Esophagus mucosa (tissue), 1 donor: ENCODE data around the gene GIMAP7. TPM values are rescaled to one million over a fixed set of nuclear protein-coding genes. Genes with fewer than 3 reads are reported as not detected.
"Not testable (repeated sequence)": the region's sequence is repeated elsewhere in the genome, so short reads cannot be mapped to it uniquely, and the experiment has no call there.

Experiments used
- ATAC-seq: fragments of 200-7000 bp; cut with Tn5 transposase; one replicate; pipeline ENCODE4 v1.9.1; 2020
- total RNA-seq: library from RNA; stranded (reverse); gene quantifications from one replicate; pipeline ENCODE4 v1.2.4, GENCODE V29; 2023
- donor health status: DM: yes; HTN: yes; CAD: no.

GIMAP7 gene
- 2.7 TPM for total RNA-seq

DNA sequence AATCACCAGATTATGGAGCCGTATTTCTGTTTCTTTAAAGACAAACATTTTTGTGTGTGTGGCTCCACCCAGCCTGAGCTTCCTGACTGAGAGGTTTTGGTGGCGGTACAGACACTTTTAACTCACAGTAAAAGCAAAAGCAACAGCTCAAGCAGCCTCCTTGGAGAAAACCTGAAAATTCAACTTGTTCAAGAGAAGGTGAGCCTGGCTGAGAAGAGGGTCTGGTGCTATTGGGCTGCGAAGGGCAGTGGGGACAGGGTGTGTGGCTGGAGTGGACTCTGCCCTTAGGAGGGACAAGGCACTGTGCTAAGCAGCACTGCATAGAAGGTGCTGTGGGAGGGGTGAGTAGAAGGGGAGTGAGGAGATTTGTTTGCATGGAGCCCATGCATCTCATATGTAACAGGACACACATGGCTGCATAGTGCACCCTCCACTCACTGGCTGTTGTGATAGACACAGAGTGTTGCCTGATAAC, at the start of gene GIMAP7:
Gene GIMAP7, plus strand, starts transcription at position 125 of the 475 bp plus-strand sequence. CDS start 5,103 bp downstream, outside the sequence.
- ATAC-seq, result peak; percentile 38

DNA sequence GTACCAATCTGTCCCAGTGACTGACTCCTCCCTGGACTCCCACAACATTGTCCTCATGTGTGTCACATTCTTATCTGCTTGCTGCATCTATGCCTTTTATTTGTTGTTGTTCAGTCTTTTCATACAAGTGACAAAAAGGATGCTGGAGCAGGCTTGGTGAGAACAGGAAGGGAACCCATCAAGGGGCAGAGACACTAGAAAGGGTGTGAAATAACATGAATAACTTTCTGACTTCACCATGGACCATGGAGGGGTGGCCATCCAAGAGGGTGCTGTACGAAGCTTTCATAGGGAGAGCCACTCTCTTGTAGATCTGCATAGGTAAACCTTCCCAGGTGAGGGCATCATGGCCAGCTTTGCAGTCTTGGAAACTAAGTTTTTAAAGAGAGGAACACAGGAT, 49.7 kb upstream of the GIMAP7 start:
- ATAC-seq, result no peak

DNA sequence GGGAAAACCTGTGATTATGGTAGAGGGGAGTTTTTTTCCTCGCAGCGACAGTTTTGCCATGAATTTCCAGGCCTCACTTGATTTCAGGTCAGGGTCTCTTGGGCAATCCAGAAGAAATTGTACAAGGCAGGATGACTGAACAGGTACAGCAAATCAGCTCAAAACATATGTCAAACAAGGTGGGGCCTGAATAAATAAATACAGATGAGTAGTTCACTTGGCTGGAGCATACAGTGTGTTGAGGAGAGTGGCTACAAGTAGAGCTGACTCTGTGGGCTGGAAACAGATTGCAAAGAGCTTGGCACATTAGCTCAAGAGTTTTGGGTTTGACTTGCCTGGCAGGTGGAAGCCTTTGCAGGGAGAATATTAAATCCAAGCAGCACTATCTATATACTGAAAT, 49.3 kb upstream of the GIMAP7 start:
- peak; percentile 44 for ATAC-seq

DNA sequence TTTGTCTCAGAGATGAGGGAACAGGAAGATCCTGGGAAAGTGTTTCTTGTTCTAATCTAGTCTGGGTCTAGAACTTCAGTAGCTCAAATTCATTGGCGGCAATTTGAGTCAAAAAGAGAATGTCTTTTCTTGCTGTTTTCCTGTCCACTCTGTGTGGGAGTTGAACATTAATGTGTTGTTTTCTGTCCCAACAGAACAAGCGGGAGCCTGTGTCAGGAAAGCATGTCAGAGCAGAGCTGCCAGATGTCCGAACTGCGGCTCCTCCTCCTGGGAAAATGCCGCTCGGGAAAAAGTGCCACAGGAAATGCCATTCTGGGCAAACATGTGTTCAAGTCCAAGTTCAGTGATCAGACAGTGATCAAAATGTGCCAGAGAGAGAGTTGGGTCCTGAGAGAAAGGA, 48.2 kb upstream of the GIMAP7 start:
- no peak for ATAC-seq

DNA sequence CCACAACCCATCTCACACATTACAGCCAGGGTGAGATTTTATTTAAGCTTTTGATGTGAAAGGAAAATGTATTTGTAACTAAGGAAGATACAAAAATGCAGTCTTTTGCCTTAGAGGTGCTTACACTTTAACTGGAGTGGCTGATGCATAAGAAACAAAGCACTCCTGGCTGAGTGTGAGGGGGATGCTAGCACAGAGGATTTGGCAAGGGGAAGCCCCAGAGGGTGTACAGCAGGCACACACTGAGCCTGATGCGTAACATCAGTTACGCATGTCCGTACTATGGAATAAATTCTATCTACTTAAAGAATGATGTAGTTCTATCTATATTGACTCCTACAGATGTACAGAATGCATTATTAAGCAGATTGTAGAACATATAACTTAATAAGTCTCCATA, 46.4 kb upstream of the GIMAP7 start:
- no peak for ATAC-seq

DNA sequence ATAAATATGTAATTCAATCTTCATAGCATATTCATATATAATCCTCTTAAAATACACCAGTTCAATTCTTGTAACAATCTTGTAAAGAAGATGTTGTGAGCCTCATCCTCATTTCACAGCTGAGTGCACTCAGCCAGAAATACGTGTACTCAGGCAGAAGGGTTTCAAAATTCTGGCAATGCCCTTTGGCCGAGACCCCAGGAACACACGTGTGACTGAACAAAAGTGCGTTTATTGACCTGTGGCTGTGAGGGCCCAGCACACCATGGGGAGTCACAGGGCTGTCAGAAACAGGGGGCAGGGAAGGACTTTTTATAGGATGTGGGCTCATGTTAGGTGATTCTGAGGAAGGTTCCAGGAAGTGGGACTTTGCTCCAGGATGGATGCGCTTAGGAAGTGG, 42.8 kb upstream of the GIMAP7 start:
- no peak for ATAC-seq

DNA sequence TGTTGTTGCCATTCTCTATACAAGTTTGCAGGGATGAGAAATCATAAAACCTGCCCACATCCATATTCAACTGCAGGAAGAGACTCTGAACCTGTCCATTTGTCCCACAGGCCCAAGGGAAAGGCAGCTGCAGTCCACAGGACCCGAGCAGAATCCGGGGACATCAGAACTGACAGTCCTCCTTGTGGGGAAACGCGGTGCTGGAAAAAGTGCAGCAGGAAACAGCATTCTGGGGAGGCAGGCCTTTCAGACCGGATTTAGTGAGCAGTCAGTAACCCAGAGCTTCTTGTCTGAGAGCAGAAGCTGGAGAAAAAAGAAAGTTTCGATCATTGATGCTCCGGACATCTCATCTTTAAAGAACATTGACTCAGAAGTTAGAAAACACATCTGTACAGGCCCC, 40.8 kb upstream of the GIMAP7 start:
- ATAC-seq, result no peak

DNA sequence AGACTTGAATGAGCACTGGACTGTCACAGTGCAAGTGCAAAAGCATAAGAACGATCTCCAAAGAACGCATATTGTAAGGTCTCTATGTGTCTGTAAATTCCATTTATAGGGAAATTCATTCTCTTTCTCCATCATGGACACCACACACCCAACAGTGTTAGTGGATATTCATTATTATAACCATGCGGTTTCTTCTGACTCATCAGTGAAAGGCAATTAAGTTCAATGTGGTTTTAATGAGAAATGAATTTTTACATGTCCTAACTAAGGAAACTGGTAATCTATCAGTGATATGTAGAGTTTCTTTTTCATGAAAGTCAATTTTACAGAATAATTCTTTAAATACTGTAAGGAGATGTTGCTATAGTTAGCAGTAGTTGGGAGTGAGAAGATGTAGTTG, 38.4 kb upstream of the GIMAP7 start:
- ATAC-seq, result no peak

DNA sequence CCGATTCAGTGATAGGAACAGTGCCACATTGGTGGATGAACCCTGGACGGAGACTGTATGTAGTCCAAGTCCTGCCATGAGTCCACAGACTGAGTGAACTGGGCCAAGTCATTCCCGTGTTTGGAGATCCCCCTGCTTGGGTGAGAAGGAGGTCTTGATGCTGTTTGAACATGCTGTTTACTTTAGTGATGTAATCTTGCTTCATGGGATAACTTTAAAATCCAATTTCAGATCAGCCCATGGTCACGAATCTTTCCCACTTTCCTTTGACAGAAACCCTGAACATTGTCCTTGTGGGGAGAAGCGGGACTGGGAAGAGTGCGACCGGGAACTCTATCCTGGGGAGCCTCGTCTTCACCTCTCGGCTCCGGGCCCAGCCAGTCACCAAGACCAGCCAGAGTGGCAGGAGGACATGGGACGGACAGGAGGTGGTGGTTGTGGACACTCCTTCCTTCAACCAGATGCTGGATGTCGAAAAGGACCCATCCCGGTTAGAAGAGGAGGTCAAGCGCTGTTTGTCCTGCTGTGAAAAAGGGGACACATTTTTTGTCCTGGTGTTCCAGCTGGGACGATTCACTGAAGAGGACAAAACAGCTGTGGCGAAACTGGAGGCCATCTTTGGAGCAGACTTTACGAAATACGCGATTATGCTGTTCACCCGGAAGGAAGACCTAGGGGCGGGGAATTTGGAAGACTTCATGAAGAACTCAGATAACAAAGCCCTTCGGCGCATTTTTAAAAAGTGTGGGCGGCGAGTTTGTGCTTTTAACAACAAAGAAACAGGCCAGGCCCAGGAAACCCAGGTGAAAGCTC, 37.6 kb upstream of the GIMAP7 start:
- ATAC-seq, result no peak

DNA sequence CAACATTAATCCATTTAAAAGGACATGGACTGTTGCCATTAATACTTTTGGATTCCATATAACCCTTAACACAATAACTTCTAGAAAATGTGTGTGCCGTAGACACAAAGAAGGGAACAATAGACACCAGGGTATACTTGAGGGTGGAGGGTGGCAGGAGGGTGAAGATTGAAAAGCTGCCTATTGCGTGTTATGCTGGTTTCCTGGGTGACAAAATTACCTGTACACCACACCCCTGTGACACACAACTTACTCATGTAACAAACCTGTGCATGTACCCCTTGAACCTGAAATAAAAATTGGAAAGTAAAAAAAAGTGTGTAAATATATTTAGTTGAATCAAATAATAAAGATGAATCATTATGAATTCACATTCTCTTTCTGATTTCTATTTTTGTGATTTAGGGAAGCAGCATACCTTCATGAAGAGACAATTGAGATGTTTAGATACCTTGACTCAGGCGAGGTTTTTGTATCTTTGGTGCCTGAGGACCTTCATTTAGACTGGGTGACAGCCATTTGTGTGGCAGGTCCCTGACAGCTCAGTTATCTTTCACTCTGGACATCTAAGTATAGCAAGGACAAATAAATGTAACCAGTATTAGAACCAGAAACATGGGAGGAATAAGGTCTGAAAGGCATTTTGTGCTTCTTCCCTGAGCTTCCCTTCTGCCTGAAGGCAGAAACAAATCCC, 35.5 kb upstream of the GIMAP7 start:
- peak; percentile 87 for ATAC-seq

DNA sequence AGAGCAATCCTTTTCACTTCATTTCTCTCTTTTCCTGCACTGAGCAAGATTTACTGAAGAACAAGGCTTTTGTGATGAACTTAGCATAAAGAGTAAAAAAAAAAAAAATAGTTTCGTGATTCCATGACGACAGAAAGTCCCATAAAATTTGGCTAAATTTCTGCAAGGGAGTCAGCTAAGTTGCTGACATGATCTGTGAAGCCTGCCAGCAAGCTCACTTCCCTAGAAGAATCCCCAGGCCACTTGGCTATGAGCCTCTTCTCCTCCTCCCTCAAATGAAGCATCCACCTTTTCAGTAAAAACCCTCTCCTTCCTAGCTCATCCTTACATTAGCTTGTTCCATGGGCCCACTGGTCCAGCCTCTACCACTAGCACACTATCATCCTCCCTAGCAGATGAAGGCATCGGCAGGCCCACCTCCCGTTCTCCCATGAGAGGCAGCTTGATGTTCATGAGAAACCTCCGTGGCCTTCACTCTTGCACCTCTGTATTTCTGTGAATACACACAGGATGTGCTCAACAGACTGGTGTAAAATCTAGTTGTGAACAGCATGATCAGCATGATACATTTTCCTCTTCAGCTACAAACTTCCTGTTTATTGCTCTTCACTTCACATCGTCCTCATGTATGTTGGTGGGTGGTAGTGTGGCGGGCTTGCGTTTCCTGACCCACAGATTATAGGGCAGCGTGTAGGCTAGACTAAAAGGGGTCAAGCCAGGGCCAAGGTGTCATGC, 33.3 kb upstream of the GIMAP7 start:
- no peak for ATAC-seq

DNA sequence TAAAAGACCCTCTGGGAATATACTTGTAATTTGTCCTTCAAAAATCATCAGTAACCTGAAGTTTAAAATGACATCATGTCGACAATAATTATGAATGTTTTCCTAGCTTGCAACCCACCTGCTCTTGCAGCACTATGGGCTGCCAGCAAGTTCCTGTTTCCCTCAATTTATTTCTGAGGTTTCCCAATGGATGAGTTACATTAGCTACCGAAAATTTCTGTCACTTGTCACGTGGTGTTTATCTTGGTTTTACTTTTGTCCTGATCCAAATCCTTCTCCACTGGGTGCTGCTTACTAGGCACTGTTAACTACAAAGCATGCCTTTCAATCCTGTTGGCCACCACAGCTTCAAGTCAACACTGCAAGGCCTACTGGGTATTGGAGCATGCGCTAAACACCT, 32.8 kb upstream of the GIMAP7 start:
- no peak for ATAC-seq

DNA sequence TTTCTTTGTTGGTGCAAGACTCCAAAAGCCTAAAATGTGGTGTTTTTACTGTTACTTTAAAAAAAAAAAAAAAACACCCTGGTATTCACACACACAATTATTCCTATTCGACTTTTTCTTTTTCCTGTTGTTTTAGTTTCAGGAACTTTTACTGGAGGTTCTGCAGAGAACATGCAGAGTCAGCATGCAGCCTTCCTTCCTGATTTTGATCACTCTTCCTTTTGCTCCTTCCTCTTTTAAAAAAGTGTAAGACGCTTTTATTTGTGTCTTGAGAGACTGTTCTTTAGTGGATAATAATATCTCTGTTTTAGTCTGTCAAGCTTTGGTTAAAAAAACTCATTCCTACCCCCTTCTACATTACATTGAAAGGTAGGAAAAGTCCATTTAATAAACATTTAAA, 31.2 kb upstream of the GIMAP7 start:
- not testable (repeated sequence) for ATAC-seq

DNA sequence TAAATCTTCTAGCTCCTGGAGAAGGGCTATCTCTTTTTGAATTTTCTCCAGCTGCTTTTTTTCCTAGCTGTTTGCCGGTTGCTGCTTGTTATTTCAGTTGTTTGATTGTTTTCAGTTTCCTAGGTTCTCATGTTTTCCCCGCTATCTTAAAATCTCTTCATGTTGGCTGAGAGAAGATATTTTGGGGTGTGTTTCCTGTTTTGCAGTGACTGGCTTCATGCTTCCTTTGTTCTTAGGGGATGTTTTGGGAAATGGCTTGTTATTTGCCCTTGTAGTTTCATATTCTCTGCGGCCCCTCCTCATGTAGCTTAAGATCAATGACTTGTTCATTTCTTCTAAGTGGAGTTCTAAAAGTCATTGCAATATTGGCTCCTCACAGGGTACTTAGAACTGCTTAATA, 30.6 kb upstream of the GIMAP7 start:
- ATAC-seq, result not testable (repeated sequence)

DNA sequence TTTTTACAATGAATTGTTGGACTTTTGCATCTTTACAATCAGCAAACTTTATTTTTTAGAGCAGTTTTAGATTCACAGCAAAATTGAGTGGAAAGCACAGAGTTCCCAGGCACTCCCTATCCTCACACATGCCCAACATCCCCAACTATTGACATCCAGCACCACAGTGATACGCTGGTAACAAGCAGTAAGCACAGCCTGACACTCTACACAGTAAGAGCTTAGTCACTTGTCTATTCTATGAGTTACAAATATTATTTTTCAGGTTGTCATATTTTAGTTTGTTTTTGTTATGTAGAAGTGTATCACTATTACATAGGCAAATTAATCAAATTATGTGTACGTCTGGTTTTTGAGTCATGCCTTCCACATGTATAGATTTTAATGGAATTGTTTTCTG, 27.0 kb upstream of the GIMAP7 start:
- no peak for ATAC-seq

DNA sequence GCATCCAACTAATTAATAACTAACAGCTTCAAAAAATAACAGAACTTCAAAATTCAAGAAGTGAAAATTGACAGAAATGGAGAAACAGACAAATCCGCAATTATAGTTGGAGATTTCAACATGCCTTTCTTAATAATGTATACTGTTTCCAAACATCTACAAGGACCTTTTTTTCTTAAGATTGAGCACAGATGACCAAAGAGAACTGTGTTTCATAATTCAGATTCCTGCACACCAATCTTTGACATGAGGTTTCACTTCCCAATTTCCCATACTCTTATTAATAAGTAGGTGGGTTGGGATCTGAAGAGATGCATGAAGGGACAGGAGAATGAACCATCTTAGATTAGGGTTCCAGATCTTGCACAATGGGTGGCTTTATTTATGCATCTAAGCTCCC, 24.9 kb upstream of the GIMAP7 start:
- ATAC-seq, result no peak

DNA sequence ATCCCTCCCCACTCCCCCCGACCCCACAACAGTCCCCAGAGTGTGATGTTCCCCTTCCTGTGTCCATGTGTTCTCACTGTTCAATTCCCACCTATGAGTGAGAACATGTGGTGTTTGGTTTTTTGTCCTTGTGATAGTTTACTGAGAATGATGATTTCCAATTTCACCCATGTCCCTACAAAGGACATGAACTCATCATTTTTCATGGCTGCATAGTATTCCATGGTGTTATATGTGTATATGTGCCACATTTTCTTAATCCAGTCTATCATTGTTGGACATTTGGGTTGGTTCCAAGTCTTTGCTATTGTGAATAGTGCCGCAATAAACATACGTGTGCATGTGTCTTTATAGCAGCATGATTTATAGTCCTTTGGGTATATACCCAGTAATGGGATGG, 21.2 kb upstream of the GIMAP7 start:
- ATAC-seq, result not testable (repeated sequence)

DNA sequence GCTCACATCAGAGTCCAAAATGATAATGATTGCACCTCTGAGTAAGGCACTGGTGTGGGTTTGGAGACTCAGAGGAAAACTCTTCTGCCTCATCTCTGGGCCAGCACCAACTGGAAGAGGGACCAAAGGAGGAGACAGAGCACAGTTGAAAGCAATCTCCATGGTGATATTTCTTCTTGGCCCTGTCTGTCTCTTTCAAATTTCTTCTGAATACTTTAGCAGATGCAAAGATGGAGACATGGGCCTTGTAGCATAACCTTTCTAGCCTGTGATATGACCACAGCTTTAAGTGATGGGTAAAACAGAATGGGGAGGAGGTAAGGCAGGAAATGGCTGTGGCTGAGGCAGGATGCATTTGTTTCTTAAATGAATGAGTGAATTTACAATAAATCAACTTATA, 12.2 kb upstream of the GIMAP7 start:
- no peak for ATAC-seq

DNA sequence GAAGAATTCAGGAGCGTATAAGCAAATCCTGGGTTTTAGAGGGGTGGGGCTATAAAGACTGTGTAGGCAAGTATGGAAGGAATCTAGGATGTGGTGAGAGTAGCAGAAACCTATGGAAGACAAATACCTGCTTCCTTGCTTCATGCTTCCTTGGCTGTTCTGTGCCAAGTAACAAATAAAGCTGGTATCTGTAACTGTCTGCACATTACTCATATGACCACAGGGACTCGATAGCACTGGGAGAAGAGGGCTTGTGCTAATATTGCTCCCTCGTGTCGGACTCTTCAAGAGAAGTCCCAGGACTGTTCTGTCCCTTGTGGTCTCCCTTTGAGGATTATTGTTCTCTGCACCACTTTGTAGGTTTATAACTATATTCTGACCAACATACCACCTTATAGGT, 11.5 kb upstream of the GIMAP7 start:
- ATAC-seq, result no peak

DNA sequence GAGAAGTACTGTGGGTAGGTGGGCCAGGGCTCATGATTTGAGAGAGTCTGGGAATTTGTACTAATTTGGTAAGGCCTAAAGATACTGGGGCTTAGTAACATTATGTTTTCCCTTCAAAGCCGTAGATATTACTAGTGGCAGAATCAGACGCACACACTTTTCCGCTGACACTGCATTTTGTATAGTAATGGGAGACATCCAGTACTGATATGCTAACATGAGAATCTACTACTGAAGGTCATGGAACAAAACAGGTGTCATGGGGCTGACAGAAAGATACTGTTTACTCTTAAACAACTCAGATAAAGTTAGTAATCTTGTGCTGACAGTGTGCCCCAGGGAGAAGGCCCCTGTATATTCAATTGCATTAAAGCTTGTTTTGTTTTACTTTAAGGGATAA, 11.1 kb upstream of the GIMAP7 start:
- no peak for ATAC-seq

DNA sequence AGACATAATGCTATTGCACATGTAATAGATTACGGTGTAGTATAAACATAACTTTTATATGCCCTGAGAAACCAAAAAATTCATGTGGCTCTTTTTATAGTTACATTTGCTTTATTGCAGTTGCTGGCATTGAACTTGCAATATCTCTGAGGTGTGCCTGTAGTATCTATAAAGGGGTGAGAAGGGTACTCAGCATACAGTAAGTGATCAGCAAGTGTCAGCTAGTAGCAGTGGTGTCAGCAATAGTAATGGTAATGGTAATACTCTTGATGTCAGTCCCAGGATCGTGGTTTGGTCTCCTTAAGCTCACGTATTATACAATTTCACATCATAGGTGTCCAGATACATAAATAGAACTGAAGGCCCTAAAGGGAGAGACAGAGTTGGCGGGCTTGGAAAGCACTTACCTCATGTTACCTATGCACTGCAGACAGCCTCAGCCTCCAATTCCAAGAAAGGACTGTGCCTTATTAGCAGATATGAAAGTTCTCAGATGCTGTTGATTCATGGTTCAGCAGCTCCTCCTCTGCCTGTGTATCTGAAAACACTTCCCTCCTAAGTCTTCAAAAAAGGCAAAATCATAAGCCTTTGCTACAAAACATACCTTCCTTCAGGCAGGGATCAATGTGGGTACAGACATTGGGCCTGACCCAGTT, 6.6 kb upstream of the GIMAP7 start:
- no peak for ATAC-seq

DNA sequence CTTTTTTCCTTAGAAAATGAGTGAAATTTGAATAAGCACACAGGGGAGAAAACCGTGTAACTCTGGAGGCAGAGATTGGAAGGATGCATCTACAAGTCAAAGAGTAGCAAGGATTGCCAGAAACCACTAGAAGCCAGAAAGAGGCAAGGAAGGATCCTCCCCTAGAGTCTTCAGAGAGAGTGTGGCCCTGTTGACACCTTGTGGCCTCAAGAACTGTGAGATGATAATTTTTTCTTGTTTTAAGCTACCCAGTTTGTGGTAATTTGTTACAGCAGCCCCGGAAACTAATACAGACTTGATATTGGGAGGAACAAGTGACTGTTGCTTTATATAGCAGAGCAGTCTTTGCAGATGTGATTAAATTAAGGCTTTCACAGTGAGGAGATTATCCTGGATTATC, 3.6 kb upstream of the GIMAP7 start:
- ATAC-seq, result no peak

DNA sequence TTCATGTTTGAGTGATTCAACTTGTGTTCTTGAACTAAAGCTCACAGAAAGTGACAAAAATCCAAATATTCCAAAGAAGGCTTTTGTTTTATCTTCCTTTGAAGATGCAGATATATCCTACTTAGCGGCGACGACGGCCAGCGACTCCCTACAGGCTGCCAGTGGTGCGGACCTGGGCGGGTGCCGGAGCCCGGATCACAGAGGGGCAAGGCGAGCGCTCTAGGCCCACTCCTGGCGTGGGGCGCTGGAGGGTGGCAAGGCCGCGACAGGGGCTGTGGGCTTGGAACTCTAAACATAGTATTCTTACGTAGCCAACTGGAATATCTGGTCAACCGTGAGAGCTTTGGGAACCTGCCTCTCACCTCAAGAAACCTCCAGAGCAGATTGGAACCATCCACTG, 914 bp upstream of the GIMAP7 start:
- no peak for ATAC-seq
